Measurements from ENCODE around the gene SLCO4A1.

Gene SLCO4A1

GRCh38 chr20:62696989-62697388, 54.7 kb downstream of the SLCO4A1 start:
- in situ Hi-C loops (cut with MboI; ENCODE audit: low sequenced_read_pairs, unreplicated experiment): no loop called here
- TF ChIP-seq CTCF (IDR thresholded peaks at IDR 0.05; ENCODE audit: borderline replicate concordance, control extremely low read depth, extremely low read depth, insufficient read depth, missing control alignments): no peak
- DNase-seq (ENCODE audit: low spot score): no peak

- in situ Hi-C loops (cut with MboI; ENCODE audit: low sequenced_read_pairs, unreplicated experiment): no loop called here
- no peak for DNase-seq (ENCODE audit: low spot score)
- TF ChIP-seq CTCF (IDR thresholded peaks at IDR 0.05; ENCODE audit: borderline replicate concordance, control extremely low read depth, extremely low read depth, insufficient read depth, missing control alignments): no peak
These were observed 55.2 kb downstream of the SLCO4A1 start for GRCh38 chr20:62697468-62697912.

- no peak for TF ChIP-seq CTCF (IDR thresholded peaks at IDR 0.05; ENCODE audit: borderline replicate concordance, control extremely low read depth, extremely low read depth, insufficient read depth, missing control alignments)
- no peak for DNase-seq (ENCODE audit: low spot score)
- in situ Hi-C loops (cut with MboI; ENCODE audit: low sequenced_read_pairs, unreplicated experiment): no loop called here
These were observed 55.9 kb downstream of the SLCO4A1 start for GRCh38 chr20:62698231-62698630.

- no peak for DNase-seq (ENCODE audit: low spot score)
- in situ Hi-C loops (cut with MboI; ENCODE audit: low sequenced_read_pairs, unreplicated experiment): no loop called here
- no peak for TF ChIP-seq CTCF (IDR thresholded peaks at IDR 0.05; ENCODE audit: borderline replicate concordance, control extremely low read depth, extremely low read depth, insufficient read depth, missing control alignments)
These were observed 57.0 kb downstream of the SLCO4A1 start for GRCh38 chr20:62699296-62699695.

- no peak for TF ChIP-seq CTCF (IDR thresholded peaks at IDR 0.05; ENCODE audit: borderline replicate concordance, control extremely low read depth, extremely low read depth, insufficient read depth, missing control alignments)
- no peak for DNase-seq (ENCODE audit: low spot score)
- in situ Hi-C loops (cut with MboI; ENCODE audit: low sequenced_read_pairs, unreplicated experiment): no loop called here
These were observed 57.4 kb downstream of the SLCO4A1 start for GRCh38 chr20:62699741-62700140.

- DNase-seq (ENCODE audit: low spot score): no peak
- no peak for TF ChIP-seq CTCF (IDR thresholded peaks at IDR 0.05; ENCODE audit: borderline replicate concordance, control extremely low read depth, extremely low read depth, insufficient read depth, missing control alignments)
- in situ Hi-C loops (cut with MboI; ENCODE audit: low sequenced_read_pairs, unreplicated experiment): no loop called here
These were observed 58.1 kb downstream of the SLCO4A1 start for GRCh38 chr20:62700261-62700930.

Data from GM13976 (cell line).